Omental fat pad (tissue), 4 donors: ENCODE results near the gene OBSCN. TPM values are rescaled to one million over a fixed set of nuclear protein-coding genes. Genes with fewer than 3 reads are reported as not detected.

Experiments used
- ATAC-seq: fragments of 150-250 bp; one replicate; pipeline ENCODE4 v1.9.1; 2016; ENCODE audit warnings: mild to moderate bottlenecking, moderate library complexity; ENCODE audit not compliant: low FRiP score
- DNase-seq: peaks from one replicate; pipeline ENCODE4 v3.0.0-alpha.2; 2019; ENCODE audit warnings: low spot score
- total RNA-seq, 4 donors: library from RNA; depleted of rRNA; stranded (reverse); fragments of >200 nt; gene quantifications; one replicate each; pipeline ENCODE4 v1.1.0, GENCODE V29; 2016
- TF ChIP-seq, protein P1 (sequence below), 3 donors: fragments of 450-650 bp; IDR thresholded peaks; one replicate each; pipeline ENCODE4 v1.5.1; 2016 to 2017; ENCODE audit warnings: antibody characterized with exemption in 3 of 3, mild to moderate bottlenecking in 3 of 3, moderate library complexity in 2 of 3

The OBSCN gene
- total RNA-seq, 4 donors from 2014 or later, result 5.4 to 26.0 (median 9.7) TPM

DNA sequence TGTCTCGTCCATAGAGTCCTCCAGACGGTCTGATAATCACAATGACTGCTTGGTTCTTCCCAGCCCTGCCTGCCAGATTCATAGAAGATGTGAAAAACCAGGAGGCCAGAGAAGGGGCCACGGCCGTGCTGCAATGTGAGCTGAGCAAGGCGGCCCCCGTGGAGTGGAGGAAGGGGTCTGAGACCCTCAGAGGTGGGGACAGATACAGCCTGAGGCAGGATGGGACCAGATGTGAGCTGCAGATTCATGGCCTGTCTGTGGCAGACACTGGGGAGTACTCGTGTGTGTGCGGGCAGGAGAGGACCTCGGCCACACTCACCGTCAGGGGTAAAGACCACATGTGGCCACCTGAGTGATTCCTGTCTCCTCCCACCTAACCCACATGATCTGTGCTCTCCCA lies 86.9 kb downstream of the OBSCN start:
- TF ChIP-seq, protein P1, sequence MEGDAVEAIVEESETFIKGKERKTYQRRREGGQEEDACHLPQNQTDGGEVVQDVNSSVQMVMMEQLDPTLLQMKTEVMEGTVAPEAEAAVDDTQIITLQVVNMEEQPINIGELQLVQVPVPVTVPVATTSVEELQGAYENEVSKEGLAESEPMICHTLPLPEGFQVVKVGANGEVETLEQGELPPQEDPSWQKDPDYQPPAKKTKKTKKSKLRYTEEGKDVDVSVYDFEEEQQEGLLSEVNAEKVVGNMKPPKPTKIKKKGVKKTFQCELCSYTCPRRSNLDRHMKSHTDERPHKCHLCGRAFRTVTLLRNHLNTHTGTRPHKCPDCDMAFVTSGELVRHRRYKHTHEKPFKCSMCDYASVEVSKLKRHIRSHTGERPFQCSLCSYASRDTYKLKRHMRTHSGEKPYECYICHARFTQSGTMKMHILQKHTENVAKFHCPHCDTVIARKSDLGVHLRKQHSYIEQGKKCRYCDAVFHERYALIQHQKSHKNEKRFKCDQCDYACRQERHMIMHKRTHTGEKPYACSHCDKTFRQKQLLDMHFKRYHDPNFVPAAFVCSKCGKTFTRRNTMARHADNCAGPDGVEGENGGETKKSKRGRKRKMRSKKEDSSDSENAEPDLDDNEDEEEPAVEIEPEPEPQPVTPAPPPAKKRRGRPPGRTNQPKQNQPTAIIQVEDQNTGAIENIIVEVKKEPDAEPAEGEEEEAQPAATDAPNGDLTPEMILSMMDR (IDR thresholded peaks at IDR 0.05), result no peak
- DNase-seq (no peak), ATAC-seq (no peak)

DNA sequence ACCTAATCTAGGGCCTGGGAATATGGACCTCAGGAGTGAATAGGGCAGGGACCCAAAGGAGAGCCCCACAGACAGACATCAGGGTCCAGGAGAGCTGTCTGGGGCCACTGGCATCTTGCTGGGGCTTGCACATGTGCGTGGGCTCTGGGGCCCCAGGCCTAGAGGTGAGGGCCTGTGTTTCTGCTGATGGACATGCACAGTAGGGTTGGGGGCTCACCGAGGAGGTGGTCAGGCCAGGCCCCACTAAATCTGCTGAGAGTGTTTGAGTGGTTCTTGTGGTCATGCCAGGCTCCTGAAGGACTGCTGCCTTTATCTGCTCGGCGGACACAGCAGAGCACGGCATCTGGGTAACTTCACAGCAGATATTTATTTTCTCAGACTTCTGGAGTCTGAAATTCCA lies 87.4 kb downstream of the OBSCN start:
- TF ChIP-seq, protein P1 (IDR thresholded peaks at IDR 0.05), result no peak
- DNase-seq (no peak), ATAC-seq (no peak)

DNA sequence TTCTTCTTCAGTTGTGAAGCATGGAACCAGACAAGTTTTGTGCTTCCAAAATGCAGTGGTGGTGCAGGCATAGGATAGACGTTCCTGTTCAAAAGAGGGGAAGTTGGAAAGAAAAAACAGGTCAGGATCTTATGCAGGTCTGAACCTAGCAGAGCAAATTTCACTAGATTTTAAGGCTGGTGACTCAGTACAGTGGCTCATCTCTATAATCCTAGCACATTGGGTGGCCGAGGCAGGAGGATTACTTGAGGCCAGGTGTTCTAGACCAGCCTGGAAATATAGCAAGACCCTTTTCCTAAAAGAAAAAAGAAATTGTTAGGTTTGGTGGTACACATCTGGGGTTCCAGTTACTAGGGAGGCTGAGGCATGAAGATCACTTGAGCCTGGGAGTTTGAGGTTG lies 88.1 kb downstream of the OBSCN start:
- DNase-seq, result no peak

DNA sequence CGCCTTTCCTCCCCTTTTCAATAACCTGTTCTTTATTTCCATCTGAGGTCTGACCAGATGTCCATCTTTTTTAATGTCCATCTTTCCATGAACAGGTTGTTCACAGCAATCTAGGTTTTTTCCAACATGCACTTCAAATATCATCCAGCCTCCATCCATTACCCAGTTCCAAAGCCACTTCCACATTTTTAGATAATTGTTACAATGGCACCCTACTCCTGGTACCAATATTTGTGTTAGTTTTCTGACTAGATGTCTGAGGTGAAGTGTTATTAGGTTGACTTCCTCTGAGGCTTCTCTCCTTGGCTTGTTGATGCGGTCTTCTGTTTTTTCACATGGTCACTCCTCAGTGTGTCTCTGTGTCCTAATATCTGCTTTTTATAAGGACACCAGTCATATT lies 89.4 kb downstream of the OBSCN start:
- DNase-seq (no peak), ATAC-seq (no peak)
- TF ChIP-seq, protein P1 (IDR thresholded peaks at IDR 0.05), result no peak

More for the DNA sequence above, 88.1 kb downstream of the OBSCN start:
- TF ChIP-seq, protein P1 (IDR thresholded peaks at IDR 0.05), result no peak
- ATAC-seq, result no peak

DNA sequence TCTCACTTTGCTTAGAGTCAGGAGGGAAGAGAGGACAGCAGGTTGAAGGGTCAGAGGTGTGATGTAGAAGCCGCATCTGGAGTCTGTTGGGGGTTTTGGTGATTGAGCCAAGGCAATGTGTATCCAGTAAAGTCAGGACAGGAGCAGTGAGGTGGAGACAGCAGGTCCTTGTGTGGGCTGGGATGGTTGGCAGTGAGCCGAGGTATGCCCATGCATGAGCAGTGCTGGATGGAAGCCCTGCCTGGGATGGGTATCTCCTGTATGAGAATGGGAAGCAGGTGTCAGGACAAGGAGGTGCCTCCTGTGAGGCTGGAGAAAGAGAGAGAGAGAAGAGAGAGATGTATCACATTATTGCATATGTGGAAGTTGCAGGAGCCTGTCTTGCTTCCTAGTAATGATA lies 90.0 kb downstream of the OBSCN start:
- TF ChIP-seq, protein P1 (IDR thresholded peaks at IDR 0.05), result no peak
- ATAC-seq, result no peak

DNA sequence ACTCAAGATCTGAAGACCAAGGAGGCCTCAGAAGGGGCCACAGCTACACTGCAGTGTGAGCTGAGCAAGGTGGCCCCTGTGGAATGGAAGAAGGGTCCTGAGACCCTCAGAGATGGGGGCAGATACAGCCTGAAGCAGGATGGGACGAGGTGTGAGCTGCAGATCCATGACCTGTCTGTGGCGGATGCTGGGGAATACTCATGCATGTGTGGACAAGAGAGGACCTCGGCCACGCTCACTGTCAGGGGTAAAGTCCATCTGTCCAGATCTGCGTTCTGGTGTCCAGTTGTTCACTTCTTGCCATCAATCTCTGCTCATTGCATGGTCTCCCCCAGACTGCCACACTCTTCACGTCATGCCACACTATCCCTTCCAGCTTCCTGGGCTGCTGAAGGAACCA lies 90.6 kb downstream of the OBSCN start:
- no peak for DNase-seq
- TF ChIP-seq, protein P1 (IDR thresholded peaks at IDR 0.05), result no peak
- no peak for ATAC-seq

More for the DNA sequence above, 90.0 kb downstream of the OBSCN start:
- no peak for DNase-seq

DNA sequence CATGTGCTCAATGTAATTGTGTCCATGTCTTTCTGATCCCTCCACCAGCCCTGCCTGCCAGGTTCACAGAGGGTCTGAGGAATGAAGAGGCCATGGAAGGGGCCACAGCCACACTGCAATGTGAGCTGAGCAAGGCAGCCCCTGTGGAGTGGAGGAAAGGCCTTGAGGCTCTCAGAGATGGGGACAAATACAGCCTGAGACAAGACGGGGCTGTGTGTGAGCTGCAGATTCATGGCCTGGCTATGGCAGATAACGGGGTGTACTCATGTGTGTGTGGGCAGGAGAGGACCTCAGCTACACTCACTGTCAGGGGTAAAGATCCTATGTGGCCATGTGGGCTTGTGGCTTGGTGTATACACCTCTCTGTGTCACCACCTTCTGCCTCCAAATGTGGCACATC lies 91.4 kb downstream of the OBSCN start:
- DNase-seq (no peak), ATAC-seq (no peak)
- TF ChIP-seq, protein P1 (IDR thresholded peaks at IDR 0.05), result no peak
